GM13977 (cell line): ENCODE measurements around the gene HOXA11.

Experiments used
- DNase-seq: peaks from one replicate; pipeline ENCODE4 v3.0.0; 2012; ENCODE audit warnings: low spot score
- in situ Hi-C: fragments of 300-500 bp; cut with MboI; formaldehyde crosslinking; loops from one replicate; pipeline ENCODE4 v1.12.0; 2022; ENCODE audit warnings: low sequenced_read_pairs, low pct_unique_long_range_greater_than_20kb, mixed read lengths, inconsistent platforms; ENCODE audit not compliant: unreplicated experiment
- TF ChIP-seq, protein P1 (sequence below): IDR thresholded peaks from 2 replicates; pipeline ENCODE4 v1.5.1; 2012; ENCODE audit warnings: mild to moderate bottlenecking, control low read depth; ENCODE audit not compliant: insufficient read depth; ENCODE audit errors: extremely low read depth, missing control alignments

Gene HOXA11

DNA sequence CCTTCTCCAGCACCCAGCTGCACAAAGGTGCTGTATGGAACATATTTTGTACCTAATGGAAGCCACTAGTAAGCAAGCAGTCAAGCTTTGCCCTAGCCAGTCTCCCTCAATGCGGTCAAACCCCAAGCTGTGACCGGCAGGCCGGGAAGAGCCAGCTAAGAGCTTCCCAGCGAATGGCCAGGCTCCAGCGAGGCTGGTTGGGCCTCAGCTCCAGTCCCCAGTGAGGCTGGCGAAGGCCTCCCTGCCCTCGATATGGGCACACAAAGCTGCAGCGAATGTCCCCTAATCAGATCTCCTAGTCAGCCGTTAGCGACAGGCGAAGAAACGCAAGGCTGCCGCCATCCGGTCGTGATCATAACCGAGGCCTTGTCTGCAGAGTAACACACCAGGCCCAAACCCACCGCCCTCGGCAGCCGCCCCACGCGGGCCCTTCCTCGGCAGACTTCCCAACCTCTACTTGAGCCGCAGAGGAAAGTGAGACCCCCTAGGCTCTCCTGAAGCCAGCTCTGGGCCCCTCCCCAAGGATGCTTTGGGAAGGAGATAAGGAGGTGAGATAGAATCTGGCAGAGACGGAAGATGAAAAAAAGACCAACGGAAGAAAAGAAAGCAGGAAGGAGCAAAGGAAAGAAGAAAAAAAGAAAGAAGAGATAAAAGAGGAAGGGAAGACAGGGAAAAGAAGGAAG, 16.6 kb downstream of the HOXA11 start:
- DNase-seq: no peak
- in situ Hi-C loops: loop anchor here (10.0 to 25.0 kb wide), 2 partner anchors 806 to 1314 kb away; no protein-coding TSS in a partner anchor
- TF ChIP-seq, protein P1, sequence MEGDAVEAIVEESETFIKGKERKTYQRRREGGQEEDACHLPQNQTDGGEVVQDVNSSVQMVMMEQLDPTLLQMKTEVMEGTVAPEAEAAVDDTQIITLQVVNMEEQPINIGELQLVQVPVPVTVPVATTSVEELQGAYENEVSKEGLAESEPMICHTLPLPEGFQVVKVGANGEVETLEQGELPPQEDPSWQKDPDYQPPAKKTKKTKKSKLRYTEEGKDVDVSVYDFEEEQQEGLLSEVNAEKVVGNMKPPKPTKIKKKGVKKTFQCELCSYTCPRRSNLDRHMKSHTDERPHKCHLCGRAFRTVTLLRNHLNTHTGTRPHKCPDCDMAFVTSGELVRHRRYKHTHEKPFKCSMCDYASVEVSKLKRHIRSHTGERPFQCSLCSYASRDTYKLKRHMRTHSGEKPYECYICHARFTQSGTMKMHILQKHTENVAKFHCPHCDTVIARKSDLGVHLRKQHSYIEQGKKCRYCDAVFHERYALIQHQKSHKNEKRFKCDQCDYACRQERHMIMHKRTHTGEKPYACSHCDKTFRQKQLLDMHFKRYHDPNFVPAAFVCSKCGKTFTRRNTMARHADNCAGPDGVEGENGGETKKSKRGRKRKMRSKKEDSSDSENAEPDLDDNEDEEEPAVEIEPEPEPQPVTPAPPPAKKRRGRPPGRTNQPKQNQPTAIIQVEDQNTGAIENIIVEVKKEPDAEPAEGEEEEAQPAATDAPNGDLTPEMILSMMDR: no peak

DNA sequence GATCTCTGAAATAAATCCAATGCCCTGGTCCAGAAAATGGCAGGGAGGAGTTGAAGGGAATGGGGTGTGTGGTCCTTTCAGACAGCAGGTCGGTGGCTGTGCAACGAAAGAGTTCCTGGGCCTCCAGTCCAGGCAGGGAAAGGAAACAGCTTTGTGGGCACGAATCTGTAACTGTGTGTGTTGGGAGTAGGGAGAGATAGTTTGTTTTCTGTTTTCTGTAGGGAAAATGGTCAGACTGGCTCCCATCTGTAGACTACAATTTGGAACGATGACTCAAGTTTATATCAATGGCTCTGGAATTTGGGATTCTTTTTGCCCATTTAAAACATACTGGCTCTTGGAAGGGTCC, 17.1 kb downstream of the HOXA11 start:
- DNase-seq: no peak
- in situ Hi-C loops: loop anchor here (10.0 to 25.0 kb wide), 2 partner anchors 806 to 1313 kb away; no protein-coding TSS in a partner anchor
- TF ChIP-seq, protein P1: no peak

DNA sequence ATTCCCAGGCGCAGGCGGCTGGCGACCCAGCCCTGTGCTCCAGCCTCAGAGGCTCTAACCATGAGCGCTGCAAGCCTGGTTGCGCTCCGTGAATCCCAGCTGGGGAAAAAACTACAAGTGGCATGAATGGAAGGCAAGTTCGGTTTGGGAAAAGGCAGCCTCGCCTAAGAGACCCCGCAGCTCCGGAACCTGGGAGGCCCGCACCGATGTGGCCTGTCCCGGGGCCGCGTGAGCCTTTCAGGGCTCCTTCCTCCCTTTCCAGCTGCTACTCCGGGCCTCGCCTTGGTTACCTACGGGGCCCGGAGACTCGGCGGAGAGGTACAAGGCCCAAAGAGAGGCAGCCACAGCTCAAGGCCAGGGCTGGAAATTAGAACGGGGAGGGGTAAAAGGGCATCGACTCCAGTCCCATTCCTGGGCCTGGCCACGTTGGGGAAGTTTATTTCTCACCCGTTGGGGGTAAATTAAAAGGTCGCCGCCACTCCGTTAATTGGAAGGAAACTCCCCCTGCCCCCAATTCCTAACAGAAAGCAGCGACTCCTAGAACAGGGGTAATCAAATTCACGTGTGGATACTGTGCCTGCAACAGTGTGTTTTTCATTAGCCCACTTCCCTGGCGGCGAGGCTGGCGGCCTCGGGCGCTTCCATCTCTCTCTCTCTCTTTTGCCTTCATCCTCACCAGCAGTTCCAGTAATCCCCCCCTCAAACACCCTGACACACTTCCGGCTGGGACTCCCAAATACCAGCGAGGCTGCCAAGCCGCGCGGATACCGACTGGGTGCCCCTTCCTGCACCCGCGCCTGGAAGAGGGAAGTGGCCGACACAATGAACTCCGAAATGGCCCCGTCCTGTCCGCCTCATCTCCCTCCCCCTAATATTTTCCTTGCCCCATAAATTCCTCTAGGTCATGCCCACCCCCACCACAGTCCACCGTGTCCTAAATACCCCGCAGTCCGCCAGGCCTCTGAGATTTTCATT, 18.2 kb downstream of the HOXA11 start:
- no peak for DNase-seq
- in situ Hi-C loops: loop anchor here (10.0 to 25.0 kb wide), 2 partner anchors 805 to 1312 kb away; no protein-coding TSS in a partner anchor
- TF ChIP-seq, protein P1: no peak

DNA sequence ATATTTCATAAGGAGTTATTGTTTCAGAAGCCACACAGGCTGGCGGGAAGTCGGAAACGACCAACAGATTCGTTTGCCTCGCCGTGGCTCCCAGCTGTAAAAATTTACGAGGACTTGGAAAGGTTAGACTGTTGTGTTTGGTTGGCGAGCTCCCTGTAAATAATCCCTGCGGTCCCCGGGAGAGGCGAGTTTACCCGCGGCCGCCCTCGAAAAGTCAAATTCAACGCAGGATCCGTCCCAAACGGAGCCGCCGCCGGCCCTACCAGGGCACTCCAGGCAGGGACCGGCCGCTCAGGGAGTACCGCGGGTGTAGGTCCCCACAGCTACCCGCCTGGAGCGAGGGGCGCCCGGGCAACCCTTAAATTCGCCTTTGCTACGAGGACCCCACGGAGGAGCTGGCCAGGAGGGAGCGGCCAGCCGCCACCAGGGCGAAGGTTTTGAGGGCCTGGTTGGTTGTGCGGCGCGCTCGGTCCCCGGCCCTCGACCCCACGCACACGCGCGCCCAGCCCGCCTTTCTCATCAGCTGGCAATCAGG, 19.0 kb downstream of the HOXA11 start:
- no peak for DNase-seq
- in situ Hi-C loops: loop anchor here (10.0 to 25.0 kb wide), 2 partner anchors 804 to 1311 kb away; no protein-coding TSS in a partner anchor
- TF ChIP-seq, protein P1: no peak

DNA sequence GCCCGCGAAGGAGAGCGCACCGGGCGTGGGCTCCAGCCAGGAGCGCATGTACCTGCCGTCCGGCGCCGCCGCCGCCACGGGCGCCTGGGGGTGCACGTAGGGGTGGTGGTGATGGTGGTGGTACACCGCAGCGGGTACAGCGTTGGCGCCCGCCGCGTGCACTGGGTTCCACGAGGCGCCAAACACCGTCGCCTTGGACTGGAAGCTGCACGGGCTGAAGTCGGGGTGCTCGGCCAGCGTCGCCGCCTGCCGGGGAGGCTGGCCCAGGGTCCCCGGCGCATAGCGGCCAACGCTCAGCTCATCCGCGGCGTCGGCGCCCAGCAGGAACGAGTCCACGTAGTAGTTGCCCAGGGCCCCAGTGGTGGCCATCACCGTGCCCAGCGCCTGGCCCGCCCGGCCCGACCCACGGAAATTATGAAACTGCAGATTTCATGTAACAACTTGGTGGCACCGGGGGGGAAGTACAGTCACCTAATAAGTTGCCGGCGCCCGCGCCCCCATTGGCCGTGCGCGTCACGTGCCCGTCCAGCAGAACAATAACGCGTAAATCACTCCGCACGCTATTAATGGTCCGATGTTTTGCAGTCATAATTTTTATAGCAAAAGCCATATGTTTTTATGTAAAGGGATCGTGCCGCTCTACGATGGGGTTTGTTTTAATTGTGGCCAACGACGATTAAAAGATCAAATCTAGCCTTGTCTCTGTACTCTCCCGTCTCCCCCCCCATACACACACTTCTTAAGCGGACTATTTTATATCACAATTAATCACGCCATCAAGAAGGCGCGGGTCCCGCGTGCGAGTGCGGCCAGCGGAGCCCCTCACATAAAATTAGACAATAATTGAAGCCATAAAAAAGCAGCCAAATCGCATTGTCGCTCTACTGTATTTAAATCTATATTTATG, 19.7 kb downstream of the HOXA11 start, which contains the start of gene HOXA9:
Gene HOXA9 (minus strand): TSS at position 449 of the 907 bp plus-strand sequence. CDS start 80 bp downstream, at position 369.
- TF ChIP-seq, protein P1: no peak
- DNase-seq: no peak
- in situ Hi-C loops: loop anchor here (10.0 to 25.0 kb wide), 2 partner anchors 803 to 1311 kb away; no protein-coding TSS in a partner anchor
